ENCODE results near the gene ENTPD8. TPM values are rescaled to one million over a fixed set of nuclear protein-coding genes. Genes with fewer than 3 reads are reported as not detected.

Gene ENTPD8, protein sequence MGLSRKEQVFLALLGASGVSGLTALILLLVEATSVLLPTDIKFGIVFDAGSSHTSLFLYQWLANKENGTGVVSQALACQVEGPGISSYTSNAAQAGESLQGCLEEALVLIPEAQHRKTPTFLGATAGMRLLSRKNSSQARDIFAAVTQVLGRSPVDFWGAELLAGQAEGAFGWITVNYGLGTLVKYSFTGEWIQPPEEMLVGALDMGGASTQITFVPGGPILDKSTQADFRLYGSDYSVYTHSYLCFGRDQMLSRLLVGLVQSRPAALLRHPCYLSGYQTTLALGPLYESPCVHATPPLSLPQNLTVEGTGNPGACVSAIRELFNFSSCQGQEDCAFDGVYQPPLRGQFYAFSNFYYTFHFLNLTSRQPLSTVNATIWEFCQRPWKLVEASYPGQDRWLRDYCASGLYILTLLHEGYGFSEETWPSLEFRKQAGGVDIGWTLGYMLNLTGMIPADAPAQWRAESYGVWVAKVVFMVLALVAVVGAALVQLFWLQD
- 0.07 TPM in 1 of 2 replicates, not detected in the other for total RNA-seq

GRCh38 chr9:137441289-137441934 is at the start of gene ENTPD8:
Gene ENTPD8 (minus strand): TSS chr9:137441357. CDS start chr9:137438285, 3,072 bp downstream.
- intact Hi-C loops (cut with micrococcal nuclease): no loop called here

DNA sequence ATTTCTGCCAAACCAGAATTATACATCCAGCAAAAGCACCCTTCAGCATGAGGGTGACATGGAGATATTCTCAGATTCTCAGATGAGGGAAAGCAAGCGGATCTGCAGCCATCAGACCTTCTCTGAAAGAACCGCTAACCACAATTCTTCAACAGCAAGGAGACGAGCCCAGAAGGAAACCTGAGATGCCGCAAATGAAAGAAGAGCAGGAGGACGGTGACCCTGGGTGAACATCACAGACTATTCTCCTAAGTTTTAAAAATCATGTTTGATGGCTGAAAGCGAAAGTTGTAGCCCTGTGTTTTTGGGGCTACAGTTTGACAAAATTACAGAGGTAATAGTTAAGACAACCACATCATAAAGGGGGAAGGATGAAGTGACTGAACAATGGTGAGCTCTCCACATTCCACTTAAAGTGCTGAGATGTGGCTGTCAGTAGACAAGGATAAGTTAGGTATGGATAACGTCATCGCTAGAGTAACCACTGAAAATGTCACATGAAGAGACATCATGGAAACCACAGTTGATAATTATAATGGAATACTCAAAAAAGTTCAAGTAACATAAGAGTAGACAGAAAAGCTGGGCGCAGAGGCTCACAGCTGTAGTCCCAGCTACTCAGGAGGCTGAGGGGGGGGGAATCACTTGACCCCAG is 49.5 kb upstream of the ENTPD8 start:
- intact Hi-C loops (cut with micrococcal nuclease): no loop called here

DNA sequence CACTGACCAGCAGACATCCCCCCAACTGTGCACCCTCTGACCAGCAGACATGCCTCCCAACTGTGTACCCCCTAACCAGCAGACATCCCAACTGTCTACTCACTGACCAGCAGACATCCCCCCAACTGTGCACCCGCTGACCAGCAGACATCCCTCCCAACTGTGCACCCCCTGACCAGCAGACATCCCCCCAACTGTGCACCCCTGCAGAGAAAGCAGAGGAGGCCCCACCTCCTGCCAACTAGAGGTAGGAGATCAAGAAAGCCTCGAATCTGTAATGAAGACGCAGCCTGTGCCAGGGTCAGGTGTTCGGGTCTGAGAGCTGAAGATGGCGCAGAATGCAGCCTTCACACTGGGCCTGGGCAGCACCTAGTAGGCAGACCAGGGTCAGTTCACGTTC is 47.7 kb upstream of the ENTPD8 start:
- intact Hi-C loops (cut with micrococcal nuclease): no loop called here

GRCh38 chr9:137488327-137488653 is 47.1 kb upstream of the ENTPD8 start:
- intact Hi-C loops (cut with micrococcal nuclease): no loop called here

DNA sequence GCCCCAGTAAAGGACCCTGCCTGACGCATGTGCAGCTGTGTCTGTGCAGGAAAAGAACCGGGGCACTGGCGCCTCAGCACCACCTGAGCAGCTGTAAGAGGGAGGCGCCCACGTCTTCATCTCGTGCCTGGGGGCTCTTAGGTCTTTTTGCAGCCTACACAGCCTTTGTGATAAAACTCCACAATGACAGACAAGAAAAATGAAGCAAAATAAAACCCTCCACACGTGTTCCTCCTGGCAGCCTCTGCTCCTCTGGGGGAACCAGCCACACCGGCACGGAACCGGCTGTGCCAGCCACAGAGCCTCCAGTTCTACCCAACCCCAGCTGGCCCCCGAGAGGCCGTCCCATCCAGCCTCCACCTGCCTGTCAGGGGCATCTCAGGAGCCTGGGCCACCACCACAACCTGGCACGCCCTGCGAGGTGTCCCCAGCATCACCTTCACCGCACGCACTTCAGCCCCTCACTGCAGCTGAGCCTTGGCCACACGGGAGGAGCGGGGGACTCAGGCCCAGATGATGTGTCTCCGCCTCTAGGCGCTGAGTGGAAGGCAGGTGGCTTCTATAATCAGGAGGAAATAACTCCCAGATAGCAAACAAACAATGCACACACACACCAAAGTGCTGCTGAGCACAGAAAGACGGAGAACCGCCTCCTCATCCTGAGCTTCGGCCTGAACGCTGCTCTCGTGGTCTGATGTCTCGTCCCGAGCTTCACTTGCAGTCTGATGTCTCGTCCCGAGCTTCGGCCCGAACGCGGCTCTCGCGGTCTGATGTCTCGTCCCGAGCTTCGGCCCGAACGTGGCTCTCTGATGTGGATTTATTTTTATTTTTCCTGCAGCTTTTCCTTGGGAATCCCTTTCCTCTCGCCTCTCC is 46.5 kb upstream of the ENTPD8 start:
- intact Hi-C loops (cut with micrococcal nuclease): no loop called here

DNA sequence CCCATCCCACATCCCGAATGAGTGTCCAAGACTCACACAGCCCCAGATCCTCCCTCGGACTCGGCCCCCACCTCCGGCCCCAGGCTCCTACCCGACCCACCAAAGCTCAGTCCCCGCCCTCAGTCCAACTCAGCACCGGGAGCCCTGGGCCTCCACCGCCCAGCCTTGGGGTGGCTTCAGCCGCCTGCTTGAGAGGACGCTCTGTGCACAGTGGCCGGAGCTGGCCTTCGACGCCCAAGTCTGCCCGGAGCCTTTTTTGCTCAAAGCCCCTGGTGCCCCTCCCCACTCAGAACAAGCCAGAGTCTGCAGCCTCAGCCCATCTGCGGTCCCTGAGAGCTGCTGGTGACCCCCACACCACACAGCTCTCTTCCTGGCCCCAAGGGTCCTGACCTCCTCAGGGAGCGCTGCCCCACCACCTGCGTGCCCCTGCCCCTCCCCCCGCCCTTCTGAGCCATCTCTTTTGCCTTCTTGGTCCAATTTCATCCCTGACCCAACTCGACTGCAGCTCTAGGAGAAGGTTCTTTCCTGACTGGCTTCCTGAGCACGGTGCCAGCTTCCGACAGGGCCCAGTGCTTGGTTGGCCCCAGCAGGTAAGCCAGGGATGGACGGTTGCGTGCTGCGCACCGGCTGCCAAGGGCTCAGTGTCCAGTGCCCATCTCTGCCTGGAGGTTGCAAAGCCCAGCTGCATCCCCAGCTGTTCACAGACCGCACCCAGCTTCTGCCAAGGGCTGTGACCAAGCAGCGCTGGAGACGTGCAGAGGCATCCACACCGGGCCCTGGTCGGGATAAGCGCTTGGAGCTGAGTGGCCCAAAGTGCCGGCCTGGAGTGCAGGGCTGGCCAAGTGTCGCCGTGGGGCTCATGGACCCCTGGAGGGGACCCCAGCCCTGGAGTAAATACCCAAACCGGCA is 45.6 kb upstream of the ENTPD8 start:
- intact Hi-C loops (cut with micrococcal nuclease): no loop called here

DNA sequence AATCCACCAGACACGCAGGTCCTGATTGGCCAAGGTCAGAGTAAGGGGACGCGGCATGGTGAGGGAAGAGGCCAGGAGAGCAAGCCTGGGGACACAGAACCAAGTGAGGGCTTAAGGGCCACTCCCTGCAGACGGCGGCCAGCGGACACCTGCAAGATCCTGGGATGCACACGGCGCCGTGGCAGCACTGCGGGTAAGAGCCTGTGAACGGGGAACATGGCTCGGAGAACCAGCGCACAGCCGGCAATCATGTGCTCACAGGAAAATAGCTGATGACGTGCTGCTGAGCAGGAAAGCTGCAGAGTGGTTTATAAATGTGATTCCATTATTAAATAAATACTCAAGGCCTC is 45.0 kb upstream of the ENTPD8 start:
- intact Hi-C loops (cut with micrococcal nuclease): no loop called here

GRCh38 chr9:137485343-137486140 is 44.4 kb upstream of the ENTPD8 start:
- intact Hi-C loops (cut with micrococcal nuclease): no loop called here

DNA sequence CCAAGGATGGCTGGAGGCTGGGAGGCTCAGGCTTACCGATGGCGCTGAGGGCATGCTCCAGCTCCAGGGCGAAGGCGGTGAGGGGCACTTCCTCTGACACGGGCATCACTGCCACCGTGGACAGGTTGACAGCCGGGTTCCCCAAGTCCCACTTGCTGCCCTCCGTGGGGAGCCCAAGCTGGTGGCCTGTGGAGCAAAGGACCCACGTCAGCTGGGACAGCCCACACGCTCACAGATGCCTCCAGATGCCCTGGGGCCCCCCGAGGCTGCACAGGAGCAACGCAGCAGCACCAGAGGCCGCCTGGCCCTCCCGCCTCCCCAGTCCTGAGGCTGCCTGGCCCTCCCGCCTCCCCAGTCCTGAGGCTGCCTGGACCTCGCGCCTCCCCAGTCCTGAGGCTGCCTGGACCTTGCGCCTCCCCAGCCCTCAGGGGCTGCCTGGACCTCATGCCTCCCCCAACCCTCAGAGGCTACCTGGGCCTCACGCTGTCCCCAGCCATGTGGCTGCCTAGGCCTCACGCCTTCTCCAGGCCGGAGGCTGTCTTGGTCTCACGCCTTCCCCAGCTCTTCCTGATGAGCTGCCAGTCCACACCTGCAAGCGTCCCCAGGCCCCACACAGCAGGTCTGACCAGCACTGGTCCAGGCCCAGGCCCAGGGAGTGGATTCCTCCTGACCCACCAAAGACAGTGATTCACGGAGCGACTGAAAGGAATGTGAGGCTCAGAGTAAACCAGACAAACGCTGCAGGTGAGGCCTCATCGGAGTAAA is 43.6 kb upstream of the ENTPD8 start:
- intact Hi-C loops (cut with micrococcal nuclease): no loop called here

GRCh38 chr9:137482094-137482781 is 41.1 kb upstream of the ENTPD8 start:
- intact Hi-C loops (cut with micrococcal nuclease): no loop called here

DNA sequence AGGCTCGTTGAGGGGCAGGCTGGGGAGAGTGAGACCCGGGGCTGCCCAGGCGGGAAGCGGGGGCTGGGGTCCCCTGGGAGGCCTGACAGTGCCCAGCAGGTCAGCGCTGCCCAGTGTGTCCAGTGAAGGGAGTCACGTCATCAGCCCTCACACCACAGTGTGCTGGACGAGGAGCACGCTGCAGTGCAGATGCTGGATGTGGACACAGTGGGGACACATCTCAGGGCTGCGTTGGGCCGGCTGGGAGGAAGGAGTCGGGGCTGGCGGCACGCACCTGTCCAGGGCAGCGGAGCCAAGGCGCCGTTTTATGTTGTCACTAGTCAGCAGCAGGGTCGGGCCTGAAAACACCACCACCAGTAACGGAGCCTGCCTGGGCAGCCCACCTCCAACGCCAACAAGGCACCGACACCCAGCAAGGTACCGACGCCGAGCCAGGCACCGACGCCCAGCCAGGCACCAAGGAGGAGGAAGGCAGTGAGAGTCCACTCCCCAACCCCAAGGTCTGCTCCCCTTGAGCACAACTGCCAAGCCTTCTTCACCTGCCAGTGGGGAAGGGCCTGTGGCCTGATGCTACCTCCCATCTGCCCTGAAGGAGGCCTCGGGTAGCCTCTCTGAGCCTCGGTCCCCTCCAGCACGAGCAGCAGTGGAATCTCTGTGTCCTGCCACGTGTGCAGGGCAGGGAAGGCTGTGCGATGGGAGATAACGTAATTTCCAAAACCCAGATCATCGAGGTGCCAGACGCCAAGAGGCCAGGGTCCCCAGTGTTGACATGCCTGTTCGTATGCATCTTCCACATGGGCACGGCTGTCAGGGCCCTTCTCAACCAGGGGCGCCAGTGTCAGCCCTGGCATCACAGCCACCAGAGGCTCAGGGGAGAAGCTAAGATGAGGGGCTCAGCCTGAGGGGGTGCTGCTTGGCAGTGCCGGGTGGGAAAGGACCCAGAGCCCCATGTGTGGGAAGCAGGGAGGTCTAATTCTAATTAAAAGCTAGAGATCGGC is 39.8 kb upstream of the ENTPD8 start:
- intact Hi-C loops (cut with micrococcal nuclease): no loop called here

- intact Hi-C loops (cut with micrococcal nuclease): no loop called here
These were observed 38.9 kb upstream of the ENTPD8 start for GRCh38 chr9:137479892-137480685.

GRCh38 chr9:137478962-137479861 is 38.1 kb upstream of the ENTPD8 start:
- intact Hi-C loops (cut with micrococcal nuclease): no loop called here

DNA sequence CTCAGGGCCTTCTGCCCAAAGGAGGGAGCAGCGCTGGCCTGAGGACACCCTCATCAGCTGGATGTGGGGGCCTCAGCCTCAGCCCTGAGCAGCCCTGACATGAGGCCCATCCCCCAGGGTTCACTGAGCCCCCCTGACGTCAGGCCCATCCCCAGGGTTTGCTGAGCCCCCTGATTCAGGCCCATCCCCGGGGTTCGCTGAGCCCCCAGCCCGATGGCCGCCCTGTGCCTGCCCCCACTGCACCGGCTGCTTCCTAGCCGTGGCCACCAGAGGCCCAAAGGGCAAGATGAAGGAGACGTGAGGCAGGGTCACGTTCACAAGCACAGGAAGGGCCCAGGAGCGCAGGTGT is 37.4 kb upstream of the ENTPD8 start:
- intact Hi-C loops (cut with micrococcal nuclease): no loop called here
